Measurements from ENCODE around the gene PRMT2.

Gene PRMT2

DNA sequence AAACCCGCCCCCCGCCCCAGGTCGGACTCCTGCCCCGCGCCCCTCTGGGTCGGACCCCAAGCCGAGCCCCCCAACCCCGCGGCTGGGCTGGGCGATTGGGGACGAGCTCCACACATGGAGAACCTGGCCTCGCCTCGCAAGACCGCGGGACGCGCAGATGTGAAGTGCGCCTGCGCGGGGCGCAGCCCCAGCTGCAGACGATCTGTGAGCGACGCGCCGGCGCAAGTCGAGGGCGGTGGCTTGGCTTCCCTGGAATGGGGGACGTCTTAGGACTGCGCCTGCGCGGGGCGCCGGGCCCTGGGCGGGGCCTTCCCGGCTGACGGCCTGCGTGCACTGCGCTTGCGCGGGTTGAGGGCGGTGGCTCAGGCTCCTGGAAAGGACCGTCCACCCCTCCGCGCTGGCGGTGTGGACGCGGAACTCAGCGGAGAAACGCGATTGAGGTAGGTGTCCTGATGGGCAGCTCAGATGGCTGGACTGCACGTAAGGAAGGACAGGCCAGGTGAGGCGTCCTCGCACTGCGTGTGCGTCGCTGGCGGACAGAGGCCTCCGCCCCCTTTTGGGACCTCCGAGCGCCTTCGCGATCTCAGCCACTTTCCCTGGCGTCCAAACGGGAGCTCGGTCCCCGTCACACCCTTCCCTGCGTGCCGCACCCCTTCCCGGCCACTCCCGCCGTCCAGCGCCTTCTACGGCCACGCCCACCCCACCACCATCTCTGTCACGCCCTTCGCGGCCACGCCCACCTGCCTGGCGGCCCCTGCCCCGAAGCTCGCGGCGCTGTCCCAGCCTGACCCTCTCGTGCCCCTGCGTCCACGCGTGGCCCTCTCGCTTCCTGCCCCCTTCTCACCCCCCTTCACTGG is at the start of gene PRMT2:
TSS of gene PRMT2 (plus strand) at position 351 of the 857 bp plus-strand sequence. CDS start 1,278 bp downstream, outside the sequence.
- TF ChIP-seq CTCF (conservative IDR thresholded peaks at IDR 0.05; ENCODE audit: low read length): no peak
- peak; percentile 96 for DNase-seq (ENCODE audit: low read depth)
- peak within 1 kb of the TSS; percentile 100 for H3K4me3 ChIP-seq (ENCODE audit: low read length)

- DNase-seq (ENCODE audit: low read depth): no peak
- TF ChIP-seq CTCF (conservative IDR thresholded peaks at IDR 0.05; ENCODE audit: low read length): no peak
- H3K4me3 ChIP-seq (ENCODE audit: low read length): no peak overlapping the region
Measured at GRCh38 chr21:46594276-46594675, 41.2 kb upstream of the PRMT2 start.

DNA sequence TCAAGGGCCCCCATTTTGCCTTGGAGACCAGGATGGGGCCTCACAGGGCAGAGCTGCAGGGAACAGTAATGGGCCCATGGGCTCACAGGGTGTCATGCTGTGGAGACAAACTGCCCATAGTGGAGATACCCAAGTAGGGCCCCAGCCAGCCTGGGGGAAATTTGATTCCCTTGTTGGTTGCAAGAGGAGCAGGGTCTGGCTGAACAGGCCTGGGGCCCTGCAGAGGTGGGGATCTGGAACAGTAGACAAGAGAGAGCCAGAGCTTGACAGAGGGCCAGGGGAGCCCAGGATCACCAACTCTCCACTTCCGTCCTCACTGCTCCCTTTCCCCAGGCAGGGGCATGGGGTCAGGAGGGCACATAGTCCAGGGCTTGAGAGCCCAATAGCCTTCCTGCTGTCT is 39.3 kb upstream of the PRMT2 start:
- TF ChIP-seq CTCF (conservative IDR thresholded peaks at IDR 0.05; ENCODE audit: low read length): no peak
- no peak overlapping the region for H3K4me3 ChIP-seq (ENCODE audit: low read length)
- DNase-seq (ENCODE audit: low read depth): no peak

DNA sequence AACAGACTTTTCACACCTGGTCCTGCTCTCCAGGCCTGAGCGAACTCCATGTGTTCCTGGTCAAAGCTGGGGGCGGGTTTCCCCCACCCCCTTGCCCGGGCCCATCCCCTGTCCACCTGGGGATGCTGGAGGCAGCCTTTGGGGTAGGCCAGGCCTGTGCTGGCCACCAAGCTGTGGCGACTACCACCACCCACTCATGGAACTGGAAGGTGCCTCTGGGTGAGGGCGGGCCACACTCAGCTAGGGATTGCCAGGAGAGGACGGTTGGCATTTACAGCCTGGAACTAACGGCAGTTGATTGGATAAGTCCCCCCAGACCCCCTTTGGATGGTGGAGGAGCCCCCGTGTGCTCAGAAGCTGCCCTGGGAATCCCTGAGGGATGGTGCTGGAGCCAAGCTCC is 38.4 kb upstream of the PRMT2 start:
- no peak for DNase-seq (ENCODE audit: low read depth)
- TF ChIP-seq CTCF (conservative IDR thresholded peaks at IDR 0.05; ENCODE audit: low read length): no peak
- no peak overlapping the region for H3K4me3 ChIP-seq (ENCODE audit: low read length)

- no peak overlapping the region for H3K4me3 ChIP-seq (ENCODE audit: low read length)
- no peak for DNase-seq (ENCODE audit: low read depth)
- no peak for TF ChIP-seq CTCF (conservative IDR thresholded peaks at IDR 0.05; ENCODE audit: low read length)
Measured at GRCh38 chr21:46597896-46598343, 37.6 kb upstream of the PRMT2 start.

DNA sequence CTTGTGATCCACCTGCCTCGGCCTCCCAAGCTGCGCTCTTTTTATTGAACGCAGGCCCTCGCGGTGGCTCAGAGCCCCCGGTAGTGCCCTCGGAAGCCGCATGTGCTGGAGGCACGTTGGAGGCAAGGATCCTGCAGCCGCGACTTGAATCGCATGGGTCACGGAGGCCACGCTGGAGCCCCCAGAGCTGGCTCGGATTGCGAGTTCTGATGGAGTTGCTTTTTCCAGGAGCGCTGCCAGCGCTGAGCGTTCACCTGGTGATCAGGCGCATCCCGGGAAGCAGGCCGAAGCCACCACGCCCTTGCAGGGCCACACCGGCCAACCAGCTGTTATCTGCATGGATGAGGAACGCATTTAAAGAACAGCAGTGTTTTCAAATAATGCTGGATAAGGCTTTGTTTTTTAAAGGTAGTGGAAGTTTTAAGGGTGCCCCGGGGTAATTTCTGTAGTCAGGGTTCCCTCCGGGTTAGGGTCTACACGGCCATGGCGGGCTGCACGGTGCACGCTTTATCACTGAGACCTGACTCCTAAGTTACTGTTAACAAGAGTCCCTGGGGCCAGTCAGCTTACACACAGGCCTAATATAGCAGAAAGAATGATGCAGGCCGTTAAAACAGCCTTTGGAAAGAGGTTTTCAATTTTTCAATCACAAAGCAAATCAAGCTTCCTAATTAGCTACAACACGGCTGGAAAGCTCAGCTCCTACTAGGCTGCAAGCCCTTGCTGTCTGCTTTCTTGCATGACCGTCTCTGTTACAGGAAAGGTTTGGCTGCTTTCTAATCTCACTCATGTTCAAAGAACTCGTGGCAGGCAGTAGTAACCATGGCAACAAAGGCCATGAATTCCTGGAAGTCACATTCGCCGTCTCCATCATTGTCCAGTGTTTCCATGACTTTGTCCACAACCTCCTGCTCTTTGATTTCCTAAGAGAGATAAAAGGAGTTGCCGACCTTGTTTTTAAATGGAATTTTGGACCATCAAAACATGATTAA is 36.6 kb upstream of the PRMT2 start:
- peak; percentile 87 for DNase-seq (ENCODE audit: low read depth)
- H3K4me3 ChIP-seq (ENCODE audit: low read length): no peak overlapping the region
- no peak for TF ChIP-seq CTCF (conservative IDR thresholded peaks at IDR 0.05; ENCODE audit: low read length)

Data from AG10803 (cell line).